HG02884 (cell line): ENCODE results near the gene MARS1.
"Not testable (repeated sequence)": the region's sequence is repeated elsewhere in the genome, so short reads cannot be mapped to it uniquely, and the experiment has no call there.

Experiments
- ATAC-seq: cut with Tn5 transposase; IDR thresholded peaks from one replicate; pipeline ENCODE4 v1.9.1; 2021; ENCODE audit warnings: mild to moderate bottlenecking, moderate library complexity; ENCODE audit not compliant: unreplicated experiment

Gene MARS1

GRCh38 chr12:57489157-57489641 is 1.3 kb downstream of the MARS1 start:
- no peak for ATAC-seq

GRCh38 chr12:57490126-57490525 is 2.3 kb downstream of the MARS1 start:
- ATAC-seq, result no peak

GRCh38 chr12:57491393-57492280 is 3.8 kb downstream of the MARS1 start:
- ATAC-seq, result no peak

DNA sequence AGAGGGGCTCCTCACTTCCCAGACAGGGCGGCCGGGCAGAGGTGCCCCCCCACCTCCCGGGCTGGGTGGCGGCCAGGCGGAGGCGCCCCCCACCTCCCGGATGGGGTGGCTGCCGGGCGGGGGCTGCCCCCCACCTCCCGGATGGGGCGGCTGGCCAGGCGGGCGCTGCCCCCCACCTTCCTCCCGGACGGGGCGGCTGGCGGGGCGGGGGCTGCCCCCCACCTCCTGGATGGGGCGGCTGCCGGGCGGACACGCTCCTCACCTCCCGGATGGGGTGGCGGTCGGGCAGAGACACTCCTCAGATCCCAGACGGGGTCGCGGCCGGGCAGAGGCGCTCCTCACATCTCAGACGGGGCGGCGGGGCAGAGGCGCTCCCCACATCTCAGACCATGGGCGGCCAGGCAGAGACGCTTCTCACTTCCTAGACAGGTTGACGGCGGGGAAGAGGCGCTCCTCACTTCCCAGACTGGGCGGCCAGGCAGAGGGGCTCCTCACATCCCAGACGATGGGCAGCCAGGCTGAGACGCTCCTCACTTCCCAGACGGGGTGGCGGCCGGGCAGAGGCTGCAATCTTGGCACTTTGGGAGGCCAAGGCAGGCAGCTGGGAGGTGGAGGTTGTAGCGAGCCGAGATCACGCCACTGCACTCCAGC is 7.3 kb downstream of the MARS1 start:
- not testable (repeated sequence) for ATAC-seq

GRCh38 chr12:57496822-57497221 is 9.0 kb downstream of the MARS1 start:
- ATAC-seq, result no peak

- no peak for ATAC-seq
These were observed 9.6 kb downstream of the MARS1 start for GRCh38 chr12:57497223-57498131.

DNA sequence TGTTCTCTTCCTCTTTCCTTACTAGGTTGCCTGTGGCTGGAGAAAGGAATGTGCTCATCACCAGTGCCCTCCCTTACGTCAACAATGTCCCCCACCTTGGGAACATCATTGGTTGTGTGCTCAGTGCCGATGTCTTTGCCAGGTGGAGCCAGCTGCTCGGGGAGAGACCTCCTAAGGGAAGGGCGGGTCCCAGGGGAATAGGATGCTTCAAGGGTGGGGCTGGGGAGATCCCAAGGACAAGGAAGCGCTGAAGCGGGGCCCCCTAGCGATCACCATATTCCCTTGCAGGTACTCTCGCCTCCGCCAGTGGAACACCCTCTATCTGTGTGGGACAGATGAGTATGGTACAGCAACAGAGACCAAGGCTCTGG is 10.2 kb downstream of the MARS1 start:
- no peak for ATAC-seq

- no peak for ATAC-seq
These were observed 10.7 kb downstream of the MARS1 start for GRCh38 chr12:57498571-57498970.

- no peak for ATAC-seq
These were observed 12.3 kb downstream of the MARS1 start for GRCh38 chr12:57500213-57500612.

DNA sequence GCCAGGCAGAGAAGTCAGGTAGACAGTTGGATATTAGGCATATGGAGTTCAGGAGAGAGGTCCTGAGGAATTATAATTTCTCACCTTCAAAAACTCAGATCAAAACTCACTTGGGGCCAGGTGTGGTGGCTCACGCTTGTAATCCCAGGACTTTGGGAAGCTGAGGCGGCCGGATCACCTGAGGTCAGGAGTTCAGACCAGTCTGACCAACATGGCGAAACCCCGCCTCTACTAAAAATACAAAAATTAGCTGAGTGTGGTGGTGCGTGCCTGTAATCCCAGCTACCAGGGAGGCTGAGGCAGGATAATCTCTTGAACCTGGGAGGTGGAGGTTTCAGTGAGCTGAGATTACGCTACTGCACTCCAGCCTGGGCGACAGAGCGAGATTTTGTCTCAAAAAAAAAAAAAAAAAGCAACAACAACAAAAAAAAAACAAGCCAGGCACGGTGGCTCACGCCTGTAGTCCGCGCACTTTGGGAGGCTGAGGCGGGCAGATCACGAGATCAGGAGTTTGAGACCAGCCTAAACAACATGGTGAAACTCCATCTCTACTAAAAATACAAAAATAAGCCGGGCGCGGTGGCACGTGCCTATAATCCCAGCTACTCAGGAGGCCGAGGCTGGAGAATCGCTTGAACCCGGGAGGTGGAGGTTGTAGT is 14.6 kb downstream of the MARS1 start:
- not testable (repeated sequence) for ATAC-seq

DNA sequence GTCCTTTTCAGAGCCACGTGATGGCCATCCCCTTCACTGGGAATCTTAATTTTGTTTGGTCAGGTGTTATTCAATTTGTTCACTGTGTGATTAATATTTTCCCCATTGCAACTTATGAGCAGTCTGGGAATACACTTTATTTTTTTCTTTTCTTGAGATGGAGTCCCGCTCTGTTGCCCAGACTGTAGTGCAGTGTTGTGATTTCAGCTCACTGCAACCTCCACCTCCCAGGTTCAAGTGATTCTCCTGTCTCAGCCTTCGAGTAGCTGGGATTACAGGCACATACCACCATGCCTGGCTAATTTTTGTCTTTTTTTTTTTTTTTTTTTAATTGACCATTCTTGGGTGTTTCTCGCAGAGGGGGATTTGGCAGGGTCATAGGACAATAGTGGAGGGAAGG is 18.7 kb downstream of the MARS1 start:
- ATAC-seq, result not testable (repeated sequence)

DNA sequence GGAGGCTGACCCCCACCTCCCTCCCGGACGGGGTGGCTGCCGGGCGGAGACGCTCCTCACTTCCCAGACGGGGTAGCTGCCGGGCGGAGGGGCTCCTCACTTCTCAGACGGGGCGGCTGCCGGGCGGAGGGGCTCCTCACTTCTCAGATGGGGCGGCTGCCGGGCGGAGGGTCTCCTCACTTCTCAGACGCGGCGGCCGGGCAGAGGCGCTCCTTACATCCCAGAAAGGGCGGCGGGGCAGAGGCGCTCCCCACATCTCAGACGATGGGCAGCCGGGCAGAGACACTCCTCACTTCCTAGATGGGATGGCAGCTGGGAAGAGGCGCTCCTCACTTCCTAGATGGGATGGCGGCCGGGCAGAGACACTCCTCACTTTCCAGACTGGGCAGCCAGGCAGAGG is 19.9 kb downstream of the MARS1 start:
- not testable (repeated sequence) for ATAC-seq

- ATAC-seq, result no peak
These were observed 23.3 kb downstream of the MARS1 start for GRCh38 chr12:57511161-57511560.

GRCh38 chr12:57511588-57512325 is 23.9 kb downstream of the MARS1 start:
- no peak for ATAC-seq

DNA sequence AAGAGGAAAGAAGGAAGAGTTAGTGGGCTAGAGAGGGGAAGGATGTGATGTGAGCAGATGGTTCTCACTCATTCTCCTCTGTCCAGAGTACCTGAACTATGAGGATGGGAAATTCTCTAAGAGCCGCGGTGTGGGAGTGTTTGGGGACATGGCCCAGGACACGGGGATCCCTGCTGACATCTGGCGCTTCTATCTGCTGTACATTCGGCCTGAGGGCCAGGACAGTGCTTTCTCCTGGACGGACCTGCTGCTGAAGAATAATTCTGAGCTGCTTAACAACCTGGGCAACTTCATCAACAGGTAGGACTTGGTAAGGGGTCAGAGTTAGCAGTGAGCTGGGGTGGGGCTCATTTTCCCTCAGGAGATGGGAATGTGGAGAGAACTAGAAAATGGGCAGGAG is 24.8 kb downstream of the MARS1 start:
- no peak for ATAC-seq

GRCh38 chr12:57513266-57513665 is 25.4 kb downstream of the MARS1 start:
- no peak for ATAC-seq

- not testable (repeated sequence) for ATAC-seq
These were observed 25.8 kb downstream of the MARS1 start for GRCh38 chr12:57513677-57514076.

DNA sequence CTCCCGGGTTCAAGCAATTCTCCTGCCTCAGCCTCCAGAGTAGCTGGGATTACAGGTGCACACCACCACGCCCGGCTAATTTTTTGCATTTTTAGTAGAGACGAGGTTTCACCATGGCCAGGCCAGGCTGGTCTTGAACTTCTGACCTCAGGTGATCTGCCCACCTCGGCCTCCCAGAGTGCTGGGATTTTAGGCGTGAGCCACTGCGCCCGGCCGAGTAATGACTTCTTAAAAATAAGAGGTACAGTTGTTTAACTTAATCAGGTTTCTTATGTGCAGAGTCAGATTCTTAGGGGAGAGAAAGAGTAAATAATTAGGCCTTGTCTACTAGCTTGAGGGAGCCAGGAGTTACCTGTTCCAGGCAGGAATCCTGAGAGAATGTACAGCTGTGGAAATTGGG is 26.4 kb downstream of the MARS1 start:
- not testable (repeated sequence) for ATAC-seq

DNA sequence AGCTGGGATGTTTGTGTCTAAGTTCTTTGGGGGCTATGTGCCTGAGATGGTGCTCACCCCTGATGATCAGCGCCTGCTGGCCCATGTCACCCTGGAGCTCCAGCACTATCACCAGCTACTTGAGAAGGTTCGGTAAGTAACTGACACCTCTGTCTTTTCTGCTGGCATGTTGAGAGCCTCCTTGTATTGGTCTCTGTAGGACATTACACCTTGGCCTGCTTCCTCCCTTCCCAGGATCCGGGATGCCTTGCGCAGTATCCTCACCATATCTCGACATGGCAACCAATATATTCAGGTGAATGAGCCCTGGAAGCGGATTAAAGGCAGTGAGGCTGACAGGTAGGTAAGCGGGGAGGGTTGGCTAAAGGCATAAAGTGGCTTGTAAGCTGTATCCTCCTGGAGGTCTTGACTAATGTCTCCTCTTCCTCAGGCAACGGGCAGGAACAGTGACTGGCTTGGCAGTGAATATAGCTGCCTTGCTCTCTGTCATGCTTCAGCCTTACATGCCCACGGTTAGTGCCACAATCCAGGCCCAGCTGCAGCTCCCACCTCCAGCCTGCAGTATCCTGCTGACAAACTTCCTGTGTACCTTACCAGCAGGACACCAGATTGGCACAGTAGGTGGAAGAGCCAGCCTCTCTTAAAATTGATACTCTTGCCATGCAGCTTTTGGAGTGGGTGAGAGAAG is 27.0 kb downstream of the MARS1 start:
- ATAC-seq, result no peak
